ENCODE results near the gene ESPL1.
"Not testable (repeated sequence)": the region's sequence is repeated elsewhere in the genome, so short reads cannot be mapped to it uniquely, and the experiment has no call there.

The ESPL1 gene

GRCh38 chr12:53265783-53266182, 2.3 kb upstream of the ESPL1 start:
- no peak for DNase-seq

GRCh38 chr12:53267306-53267998, 647 bp upstream of the ESPL1 start:
- no peak for DNase-seq

DNA sequence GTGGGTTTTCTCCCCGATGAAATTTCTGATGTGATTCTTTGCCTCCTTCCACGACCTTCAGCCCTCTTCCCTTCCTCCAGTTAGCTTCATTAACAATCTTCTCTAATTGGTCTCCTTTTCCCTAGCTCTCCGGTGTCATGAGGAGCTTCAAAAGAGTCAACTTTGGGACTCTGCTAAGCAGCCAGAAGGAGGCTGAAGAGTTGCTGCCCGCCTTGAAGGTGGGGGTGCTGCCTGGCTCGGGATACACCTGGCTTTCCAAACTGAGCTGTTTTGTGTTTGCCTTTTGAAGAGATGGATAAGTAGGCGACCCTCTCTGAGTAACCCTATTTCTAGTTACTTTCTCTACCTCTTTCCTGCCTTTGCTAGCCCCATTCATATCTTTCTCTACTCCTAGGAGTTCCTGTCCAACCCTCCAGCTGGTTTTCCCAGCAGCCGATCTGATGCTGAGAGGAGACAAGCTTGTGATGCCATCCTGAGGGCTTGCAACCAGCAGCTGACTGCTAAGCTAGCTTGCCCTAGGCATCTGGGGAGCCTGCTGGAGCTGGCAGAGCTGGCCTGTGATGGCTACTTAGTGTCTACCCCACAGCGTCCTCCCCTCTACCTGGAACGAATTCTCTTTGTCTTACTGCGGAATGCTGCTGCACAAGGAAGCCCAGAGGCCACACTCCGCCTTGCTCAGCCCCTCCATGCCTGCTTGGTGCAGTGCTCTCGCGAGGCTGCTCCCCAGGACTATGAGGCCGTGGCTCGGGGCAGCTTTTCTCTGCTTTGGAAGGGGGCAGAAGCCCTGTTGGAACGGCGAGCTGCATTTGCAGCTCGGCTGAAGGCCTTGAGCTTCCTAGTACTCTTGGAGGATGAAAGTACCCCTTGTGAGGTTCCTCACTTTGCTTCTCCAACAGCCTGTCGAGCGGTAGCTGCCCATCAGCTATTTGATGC, 797 bp downstream of the ESPL1 start:
- DNase-seq, result no peak

DNA sequence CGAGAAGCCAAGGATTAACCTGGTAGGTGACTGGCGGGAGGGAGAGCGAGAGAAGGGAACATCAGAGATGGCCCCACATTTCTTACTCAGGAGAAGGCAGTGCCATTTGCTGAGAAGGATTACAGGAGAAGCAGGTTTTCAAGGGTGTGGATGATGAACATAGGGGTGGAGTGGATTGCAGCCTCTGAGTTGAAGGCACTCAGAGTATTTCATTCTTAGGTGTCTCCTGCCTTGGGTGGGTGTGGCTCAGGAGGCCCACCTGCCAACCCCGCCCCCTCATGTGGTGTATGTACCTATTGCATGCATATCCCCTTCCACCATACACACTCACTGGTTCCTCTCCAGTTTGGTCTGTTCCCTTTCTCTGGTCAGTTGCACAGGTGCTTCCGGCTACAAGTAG, 6.3 kb downstream of the ESPL1 start:
- no peak for DNase-seq

- DNase-seq, result no peak
These were observed 8.4 kb downstream of the ESPL1 start for GRCh38 chr12:53276511-53276910.

GRCh38 chr12:53277981-53278380, 9.9 kb downstream of the ESPL1 start:
- DNase-seq, result no peak

GRCh38 chr12:53279283-53279869, 11.3 kb downstream of the ESPL1 start:
- no peak for DNase-seq

DNA sequence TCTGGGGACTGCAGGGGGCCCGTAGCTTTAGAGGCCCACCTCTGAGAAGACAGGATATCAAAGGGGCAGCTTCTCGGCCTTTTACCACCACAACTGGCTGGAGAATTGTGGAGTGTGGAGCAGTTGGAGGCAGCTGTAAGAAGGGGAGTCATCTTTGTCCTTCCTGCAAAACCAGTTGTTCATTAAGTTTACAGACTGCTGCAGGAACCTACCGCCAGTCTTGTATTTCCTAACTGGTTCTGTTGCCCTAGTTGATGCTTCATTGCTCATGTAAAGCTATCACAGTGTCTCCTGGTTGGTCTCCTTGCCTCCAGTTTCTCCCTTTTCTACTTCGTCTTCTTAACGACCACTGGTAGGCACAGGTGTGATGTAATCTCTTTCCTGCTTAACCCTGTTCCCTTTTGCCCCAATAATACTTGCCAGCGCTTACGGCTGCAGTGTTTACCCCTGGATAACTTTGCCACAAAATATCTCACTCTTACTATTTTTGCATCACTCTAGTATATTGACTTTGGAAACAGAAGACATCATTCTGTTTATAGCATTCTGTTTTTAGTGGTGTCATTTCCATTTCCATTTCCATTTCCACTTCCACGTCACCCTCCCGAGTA, 11.9 kb downstream of the ESPL1 start:
- no peak for DNase-seq

DNA sequence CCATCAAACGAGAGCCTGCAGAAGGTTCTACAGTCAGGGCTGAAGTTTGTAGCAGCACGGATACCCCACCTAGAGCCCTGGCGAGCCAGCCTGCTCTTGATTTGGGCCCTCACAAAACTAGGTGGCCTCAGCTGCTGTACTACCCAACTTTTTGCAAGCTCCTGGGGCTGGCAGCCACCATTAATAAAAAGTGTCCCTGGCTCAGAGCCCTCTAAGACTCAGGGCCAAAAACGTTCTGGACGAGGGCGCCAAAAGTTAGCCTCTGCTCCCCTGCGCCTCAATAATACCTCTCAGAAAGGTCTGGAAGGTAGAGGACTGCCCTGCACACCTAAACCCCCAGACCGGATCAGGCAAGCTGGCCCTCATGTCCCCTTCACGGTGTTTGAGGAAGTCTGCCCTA, 18.3 kb downstream of the ESPL1 start:
- no peak for DNase-seq

DNA sequence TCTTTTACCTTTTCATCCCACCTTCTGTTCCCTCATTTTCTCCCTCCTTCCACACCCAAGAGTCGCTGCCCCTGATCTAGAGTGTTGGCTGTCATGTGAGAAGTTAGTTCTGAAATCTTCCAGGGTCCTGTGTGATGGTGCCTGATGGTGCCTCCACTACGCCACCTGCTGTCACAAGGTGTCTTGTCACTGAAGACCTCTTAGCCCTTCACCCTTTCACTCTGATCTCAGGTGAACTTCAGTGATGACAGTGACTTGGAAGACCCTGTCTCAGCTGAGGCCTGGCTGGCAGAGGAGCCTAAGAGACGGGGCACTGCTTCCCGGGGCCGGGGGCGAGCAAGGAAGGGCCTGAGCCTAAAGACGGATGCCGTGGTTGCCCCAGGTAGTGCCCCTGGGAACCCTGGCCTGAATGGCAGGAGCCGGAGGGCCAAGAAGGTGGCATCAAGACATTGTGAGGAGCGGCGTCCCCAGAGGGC, 19.7 kb downstream of the ESPL1 start:
- no peak for DNase-seq

GRCh38 chr12:53288322-53288721, 20.2 kb downstream of the ESPL1 start:
- no peak for DNase-seq

GRCh38 chr12:53289891-53290290, 21.8 kb downstream of the ESPL1 start:
- DNase-seq, result no peak

DNA sequence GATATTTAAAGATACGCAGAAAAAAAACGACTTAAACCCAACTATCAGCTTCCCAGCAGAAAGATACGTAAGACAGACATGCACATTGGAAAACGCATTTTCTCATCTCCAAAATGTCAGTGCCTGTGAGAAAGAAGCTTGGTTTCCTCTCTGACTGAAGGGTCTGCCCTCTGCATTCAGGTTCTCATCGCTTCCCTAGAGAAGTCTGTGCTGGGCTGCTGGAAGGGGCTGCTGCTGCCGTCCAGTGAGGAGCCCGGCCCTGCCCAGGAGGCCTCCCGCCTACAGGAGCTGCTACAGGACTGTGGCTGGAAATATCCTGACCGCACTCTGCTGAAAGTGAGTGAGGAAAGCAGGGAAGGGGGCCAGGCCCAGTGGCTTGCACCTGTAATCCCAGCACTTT, 22.6 kb downstream of the ESPL1 start:
- no peak for DNase-seq

- no peak for DNase-seq
These were observed 24.3 kb downstream of the ESPL1 start for GRCh38 chr12:53292426-53292825.

DNA sequence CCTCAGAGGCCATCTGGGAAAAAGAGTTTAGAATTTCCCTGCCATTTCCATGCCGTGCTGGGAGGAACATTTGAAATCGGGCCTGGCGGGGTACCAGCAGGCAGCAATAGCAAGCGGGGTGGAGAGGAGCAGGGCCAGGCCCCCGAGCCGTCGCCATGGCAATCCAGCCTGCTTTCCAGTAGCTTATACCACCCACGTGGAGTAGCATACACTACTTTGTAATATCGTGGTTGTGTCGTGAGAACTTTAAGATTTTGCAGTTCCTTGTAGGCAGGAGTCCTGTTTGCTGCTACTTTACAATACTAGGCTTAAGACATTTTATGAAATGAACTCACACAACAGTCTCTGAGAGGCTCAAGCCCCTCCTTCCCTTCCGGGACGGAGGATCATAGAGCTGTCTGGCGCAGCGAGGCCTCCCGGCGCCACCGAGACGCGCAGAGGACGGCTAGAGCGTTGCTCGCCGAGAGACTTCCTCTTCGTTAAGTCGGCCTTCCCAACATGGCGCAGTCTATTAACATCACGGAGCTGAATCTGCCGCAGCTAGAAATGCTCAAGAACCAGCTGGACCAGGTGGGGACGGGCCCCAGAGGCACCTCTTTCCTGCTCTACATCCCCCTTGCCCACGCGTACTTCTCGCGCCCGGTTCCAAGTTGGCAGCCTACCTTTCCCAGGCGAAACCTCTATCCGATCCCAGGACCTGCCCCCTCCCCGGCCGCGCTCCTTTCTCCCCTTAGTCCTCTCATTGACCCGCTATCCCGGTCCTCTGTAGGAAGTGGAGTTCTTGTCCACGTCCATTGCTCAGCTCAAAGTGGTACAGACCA, 27.2 kb downstream of the ESPL1 start, which contains the start of gene PFDN5:
Gene PFDN5, plus strand, starts transcription at position 473 of the 821 bp plus-strand sequence. Its CDS starts 26 bp downstream, at position 499.
- peak; percentile 80 for DNase-seq

DNA sequence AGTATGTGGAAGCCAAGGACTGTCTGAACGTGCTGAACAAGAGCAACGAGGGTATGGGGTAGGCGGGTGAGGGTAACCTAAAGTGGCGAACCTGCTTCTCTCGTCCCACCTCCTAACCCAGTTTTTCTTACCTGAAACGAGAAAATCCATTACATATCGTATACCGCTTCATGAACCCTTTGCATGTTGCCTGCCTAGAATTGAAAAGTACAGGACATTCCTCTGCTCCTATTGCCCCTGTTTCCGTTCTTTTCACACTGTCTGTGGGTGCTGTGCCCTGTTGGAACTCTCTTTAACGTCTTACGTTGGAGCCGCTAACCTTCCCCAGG, 27.8 kb downstream of the ESPL1 start:
- no peak for DNase-seq

DNA sequence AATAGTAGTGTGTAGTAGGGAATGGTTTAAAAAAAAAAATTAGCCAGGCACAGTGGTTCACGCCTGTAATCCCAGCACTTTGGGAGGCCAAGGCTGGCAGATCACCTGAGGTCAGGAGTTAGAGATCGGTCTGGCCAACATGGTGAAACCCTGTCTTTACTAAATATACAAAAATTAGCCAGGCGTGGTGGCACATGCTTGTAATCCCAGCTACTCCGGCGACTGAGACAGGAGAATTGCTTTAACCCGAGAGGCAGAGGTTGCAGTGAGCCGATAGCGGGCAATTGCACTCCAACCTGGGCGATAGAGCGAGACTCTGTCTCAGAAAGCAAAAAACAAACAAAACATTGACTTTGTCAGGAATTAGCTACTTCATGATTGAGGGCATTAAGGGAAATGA, 29.0 kb downstream of the ESPL1 start:
- not testable (repeated sequence) for DNase-seq

DNA sequence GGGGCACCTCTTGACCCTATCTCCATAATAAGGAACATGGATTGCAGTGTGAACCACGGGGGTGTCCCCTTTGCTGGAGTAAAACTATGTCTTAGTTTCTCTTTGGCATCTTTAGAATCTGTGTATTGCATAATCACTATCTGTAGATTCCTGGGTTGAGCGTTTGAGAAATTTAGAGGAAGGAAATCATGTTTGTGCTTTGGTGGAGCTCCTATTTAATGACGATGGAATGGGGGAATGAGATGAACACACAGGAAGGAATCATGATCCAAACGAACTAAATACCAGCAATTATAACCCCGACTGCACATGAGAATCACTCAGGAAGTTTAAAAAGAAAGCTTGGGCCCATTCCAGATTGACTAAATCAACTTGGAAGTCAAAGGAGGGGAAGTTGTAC, 30.1 kb downstream of the ESPL1 start:
- DNase-seq, result no peak

DNA sequence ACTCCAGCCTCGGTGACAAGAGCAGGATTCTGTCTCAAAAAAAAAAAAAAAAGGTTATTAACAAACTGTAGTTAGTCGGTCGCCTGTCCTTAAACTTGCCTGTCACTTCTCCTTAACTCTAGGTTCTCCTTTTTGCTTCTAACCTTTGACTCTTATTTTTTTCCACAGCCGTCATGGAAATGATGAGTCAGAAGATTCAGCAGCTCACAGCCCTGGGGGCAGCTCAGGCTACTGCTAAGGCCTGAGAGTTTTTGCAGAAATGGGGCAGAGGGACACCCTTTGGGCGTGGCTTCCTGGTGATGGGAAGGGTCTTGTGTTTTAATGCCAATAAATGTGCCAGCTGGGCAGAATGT, 31.0 kb downstream of the ESPL1 start:
- no peak for DNase-seq

- DNase-seq, result peak; percentile 82
These were observed 31.5 kb downstream of the ESPL1 start, which contains the start of gene MYG1 for GRCh38 chr12:53299454-53300180. Gene MYG1 (plus strand): TSS chr12:53299695. CDS start chr12:53299738, 43 bp downstream.

DNA sequence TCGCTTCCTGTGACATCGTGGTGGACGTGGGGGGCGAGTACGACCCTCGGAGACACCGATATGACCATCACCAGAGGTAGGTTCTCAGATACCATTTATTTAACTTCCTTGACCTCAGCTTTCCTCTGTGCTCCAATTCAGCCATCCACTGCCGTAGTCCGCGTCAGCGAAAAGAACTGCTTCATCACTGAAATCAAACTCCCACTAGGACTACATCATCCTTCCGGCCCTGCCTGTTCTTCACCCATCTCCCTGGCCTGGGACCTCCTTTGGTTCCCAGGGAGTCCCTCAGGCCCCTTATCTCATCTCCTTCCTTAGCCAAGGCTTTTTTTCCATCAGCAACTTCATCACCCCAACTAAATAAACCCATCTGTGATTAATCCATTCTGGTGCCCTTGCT, 32.1 kb downstream of the ESPL1 start:
- no peak for DNase-seq

DNA sequence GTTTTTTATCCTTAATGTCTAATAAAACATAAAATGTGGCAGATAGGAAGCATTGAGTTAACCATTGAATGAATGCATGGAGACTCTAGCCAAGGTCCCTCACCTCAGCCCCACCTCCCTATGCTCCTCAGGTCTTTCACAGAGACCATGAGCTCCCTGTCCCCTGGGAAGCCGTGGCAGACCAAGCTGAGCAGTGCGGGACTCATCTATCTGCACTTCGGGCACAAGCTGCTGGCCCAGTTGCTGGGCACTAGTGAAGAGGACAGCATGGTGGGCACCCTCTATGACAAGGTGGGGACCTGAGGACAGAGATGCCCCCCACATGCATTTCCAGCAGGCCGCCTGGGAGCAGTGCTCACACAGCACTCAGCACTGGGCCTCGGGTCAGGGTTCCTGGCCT, 34.8 kb downstream of the ESPL1 start:
- no peak for DNase-seq

All from NCI-H1436 (cell line).